Measurements from ENCODE around the gene TAF6L.
"Not testable (repeated sequence)": the region's sequence is repeated elsewhere in the genome, so short reads cannot be mapped to it uniquely, and the experiment has no call there.

TAF6L gene

DNA sequence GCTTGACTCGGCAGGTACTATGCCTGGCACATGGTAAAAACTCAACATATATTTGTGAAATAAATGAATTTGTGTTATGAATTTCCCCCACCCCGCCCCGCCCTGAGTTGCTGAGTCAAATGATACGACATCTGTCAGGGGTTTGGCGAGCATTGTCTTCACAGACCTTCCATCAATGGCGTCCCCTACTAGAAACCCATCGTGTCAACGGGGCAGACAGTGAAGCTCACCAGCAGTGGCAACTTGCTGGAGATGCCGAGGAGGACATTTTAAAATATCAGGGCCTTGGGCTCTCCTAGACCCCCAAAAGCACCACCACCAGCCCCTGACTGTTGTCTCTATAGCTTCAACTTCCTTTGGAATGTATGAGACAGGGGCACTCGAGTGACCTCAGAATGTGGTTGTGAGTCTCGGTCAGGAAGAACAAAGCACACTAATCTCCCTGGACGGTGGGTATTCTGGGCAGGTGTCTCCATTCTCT, 34.8 kb downstream of the TAF6L start:
- no peak for DNase-seq

DNA sequence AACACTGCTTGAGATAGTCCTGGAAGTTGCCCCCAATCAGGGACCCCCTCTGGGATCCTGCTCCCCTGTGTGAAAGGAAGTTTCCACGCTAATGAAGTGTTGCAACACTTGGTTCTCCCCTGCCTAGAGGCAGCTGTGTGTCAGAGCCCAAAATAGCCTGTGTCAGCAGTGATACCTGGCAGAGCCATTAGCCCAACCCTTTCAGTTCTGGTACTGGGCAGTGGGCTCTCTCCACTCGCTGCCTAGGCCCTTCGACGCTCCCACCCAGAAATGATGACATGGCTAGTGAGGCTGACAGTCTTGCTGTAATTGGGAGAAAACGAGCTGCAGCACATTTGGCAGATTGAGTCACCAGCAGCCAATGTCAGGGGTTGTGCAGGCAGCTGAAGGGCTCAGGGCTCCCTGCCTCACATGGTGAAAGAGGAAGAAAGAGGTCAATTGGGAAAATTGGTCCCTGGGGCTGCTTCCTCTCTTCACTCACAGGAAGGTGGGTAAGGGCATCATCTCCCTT, 35.5 kb downstream of the TAF6L start:
- DNase-seq, result no peak

DNA sequence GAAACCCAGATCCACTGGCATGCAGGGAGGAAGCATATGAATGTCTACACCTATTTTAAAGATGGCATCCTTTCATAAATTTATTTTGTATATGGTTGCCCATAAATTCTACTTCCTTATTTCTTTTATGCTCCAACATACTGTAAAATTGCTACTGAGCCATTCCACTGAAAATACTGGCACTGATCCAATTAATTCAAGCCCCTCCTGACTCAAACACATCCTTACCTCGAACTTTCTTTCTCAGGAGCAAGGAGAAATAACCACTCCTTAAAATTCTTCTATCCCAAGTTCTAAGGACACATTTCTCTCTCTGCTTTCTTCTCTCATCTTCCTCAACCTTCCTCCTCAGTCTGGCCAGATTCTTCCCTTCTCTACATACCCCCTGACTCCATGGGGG, 39.6 kb downstream of the TAF6L start:
- no peak for DNase-seq

DNA sequence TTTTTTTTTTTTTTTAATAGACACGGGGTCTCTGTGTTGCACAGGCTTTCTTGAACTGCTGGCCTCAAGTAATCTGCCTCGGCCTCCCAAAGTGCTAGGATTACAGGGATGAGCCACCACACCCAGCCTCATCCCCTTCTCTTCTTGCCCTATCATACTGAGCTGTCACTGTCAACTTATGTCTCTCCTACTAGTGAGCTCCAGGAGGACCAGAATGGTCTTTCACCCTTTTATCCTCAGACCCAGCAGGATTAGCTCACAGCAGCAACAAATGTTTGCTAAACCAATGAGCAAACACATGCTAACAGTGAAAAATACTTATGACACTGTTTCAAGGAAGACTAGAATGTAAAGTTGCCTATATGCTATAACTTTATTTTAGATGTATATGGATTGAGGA, 40.5 kb downstream of the TAF6L start:
- no peak for DNase-seq

DNA sequence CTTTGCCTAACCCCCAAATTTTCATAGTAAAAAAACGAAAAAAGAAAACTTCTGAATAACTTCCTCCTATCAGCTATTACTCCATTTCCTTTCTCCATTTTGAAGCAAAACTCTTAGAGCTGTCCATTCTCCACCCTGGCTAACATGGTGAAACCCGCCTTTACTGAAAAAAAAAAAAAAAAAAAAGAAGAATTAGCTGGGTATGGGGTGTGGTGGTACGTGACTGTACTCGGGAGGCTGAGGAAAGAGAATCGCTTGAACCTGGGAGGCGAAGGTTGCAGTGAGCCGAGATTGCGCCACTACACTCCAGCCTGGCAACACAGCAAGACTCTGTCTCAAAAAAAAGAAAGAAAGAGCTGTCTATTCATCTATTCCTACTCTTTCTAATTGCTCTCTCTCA, 45.4 kb downstream of the TAF6L start:
- DNase-seq, result no peak

DNA sequence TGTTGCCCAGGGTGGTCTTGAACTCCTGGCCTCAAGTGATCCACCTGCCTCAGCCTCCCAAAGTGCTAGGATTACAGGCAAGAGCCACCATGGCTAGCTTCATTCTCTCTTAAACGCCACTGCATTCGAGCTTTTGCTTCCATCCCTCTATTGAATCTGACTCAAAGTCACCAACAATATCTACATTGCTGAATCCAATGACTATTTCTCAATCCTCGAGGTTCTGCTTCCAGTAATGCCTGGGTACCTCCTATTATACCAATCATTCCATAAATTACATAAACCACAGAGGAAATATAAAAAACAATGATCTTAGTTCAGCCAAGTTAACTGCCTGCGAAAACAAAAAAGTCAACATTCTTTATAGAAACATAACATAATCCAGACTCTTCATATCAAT, 45.9 kb downstream of the TAF6L start:
- no peak for DNase-seq

DNA sequence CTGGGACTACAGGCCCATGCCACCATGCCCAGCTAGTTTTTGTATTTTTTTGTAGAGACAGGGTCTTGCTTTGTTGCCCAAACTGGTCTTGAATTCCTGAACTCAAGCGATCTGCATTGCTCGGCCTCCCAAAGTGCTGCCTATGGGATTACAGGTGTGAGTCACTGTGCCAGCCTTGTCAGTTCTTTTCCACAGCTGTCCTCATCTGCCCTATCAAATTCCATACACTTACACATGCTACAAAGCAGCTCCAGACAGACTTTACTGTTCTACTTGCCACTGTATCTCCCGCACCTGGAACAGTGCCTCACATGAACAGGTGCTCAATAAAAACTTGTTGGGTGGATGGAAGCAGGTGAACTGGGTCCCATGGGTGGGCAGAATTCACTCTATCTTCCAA, 52.5 kb downstream of the TAF6L start:
- DNase-seq, result no peak

DNA sequence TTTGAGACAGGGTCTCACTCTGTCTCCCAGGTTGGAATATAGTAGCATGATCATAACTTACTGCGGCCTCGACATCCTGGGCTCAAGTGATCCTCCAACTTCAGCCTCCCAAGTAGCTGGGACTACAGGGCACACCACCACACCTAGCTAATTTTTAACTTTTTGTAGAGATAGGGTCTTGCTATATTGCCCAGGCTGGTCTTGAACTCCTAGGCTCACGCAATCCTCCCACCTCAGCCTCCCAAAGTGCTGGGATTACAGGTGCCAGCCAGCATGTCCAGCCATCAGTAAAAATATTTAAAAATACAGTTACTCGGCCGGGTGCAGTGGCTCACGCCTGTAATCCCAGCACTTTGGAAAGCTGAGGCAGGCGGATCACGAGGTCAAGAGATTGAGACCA, 56.9 kb downstream of the TAF6L start:
- not testable (repeated sequence) for DNase-seq

DNA sequence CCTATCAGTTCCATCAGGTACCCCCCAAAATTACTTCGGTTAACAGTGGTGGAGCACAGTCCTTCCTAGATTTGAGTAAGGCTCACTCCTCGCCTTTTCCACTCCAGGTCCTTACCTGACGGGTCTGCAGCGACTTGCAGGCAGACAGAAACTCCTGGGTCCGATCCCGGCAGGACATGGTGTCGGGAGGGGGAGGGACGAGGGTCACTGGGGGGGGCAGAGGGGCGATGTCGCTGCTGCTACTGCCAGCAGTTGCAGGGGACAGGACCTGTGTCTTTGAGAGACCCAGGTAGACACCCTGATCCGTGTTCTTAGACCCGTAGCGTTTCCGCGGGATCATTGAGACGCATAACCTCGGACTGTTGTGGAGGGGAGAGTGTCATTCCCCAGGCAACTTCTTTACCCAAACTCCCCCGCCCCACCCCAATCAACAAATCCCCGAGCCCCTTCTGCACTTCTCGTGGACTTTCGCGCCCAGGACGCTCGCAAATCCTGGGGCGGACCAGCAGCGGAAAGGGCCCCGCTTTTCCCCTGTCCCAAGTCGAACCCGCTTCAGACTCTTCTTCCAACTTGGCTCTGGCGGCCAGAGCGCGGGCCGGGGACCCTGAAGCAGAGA, 59.8 kb downstream of the TAF6L start:
- no peak for DNase-seq

DNA sequence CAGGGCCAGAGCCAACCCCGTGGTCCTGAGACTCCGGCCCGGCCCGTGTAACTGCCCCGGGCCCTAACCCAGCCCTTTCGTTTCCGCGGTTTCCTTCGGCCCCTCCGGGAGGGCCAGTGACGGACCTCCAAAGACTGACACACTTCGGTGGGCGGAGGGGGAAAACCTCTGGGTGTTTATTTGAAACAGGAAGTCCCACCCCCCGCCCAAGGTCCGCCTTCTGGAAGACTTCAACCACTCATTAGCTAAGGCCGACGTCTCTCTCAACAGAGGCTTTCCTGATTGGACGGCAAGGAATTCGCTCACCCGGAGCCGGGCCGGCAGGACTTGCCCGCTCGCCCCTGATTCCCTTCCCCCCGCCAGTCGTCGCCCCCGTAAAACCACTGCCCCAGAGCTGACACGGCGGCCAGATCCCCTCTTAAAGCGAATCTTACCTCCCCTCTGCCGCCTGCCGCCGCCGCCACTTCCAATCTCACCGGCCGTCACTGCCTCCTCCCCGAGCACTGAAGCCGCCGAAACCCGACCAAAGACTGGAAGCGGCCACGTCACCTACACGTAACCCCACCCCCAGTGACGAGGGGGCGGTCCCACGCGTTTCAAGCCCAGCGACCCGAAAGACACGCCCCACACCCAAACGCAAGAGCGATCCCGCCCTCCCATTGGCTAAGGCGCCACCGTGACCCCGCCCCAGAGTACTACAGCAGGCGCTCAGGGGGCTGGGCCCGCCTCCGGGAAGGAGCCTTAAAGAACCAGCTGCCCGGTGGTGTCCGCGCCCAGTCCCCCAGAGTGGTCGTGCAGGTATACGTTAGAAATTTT, 60.5 kb downstream of the TAF6L start, which contains the start of gene STX5:
Gene STX5 (minus strand): TSS at position 532 of the 816 bp plus-strand sequence. CDS start 808 bp downstream, outside the sequence.
- peak; percentile 100 for DNase-seq

DNA sequence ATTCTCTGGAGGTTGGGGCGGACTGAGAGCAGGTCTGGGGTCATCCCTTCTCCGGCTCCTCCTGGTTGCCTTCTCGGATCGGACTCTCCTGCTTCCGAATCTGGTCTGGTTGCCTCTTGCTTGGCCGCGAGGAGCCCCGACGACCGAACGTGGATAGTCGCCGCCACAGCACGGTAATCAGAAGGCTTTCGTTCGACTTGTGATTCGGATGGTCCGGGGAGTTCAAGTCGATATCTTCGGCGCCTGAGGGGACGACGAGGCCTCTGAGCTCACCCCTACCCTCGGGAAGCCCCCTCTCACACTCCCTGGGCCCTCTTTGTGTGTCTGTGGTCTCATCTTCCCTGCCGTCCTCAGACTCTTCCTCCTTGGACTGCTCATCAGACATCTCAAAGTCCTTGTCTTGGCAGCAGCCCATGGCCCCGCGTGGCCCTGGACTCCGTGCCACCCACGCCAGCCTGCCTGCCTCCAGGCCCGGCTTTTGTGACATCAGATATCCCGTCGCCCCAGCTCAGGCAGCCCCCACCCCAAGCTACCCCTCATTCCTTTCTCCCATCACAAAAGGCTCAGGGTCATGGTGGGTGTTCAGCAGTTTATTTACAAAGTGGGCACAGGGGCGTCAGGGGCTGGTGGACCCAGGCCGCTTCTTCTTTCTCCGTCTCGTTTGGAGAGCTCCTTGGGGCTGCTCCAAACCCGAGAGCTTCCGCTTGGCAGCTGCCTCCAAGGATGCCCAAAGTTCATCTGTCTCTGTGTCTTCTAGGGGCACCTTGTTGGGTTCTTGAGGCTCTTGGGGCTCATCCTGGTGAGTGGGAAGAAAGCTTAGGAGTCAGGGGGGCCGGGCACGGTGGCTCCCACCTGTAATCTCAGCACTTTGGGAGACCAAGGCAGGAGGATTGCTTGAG, 61.4 kb downstream of the TAF6L start, which contains the start of gene TEX54:
Gene TEX54 (minus strand): TSS at position 506 of the 899 bp plus-strand sequence.
- DNase-seq, result no peak

DNA sequence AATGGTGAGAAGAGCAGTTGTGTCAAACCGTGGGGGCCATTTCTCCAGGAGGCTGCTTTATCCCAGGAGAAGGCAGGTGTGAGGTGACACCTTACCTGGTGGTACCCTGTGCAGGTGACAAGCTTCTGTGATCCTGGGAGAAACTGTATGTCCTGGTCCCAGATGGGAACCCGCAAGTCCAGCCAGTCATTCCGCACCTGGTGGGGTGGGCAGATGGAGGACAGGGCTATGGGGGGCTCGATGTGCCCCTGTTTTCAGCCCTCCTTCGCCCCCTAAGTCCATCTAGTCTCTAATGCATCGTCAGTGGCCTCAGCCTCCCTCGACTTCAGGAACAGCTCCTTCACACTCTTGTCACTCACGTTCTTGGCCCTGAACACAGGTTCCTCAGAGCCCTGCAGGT, 64.1 kb downstream of the TAF6L start:
- DNase-seq, result no peak

Data from effector CD8-positive, alpha-beta T cell (primary cell).